Panc1 (cell line): ENCODE data around the gene SLC35E3. TPM values are rescaled to one million over a fixed set of nuclear protein-coding genes. Genes with fewer than 3 reads are reported as not detected.

Experiments
- ATAC-seq: fragments of 200-7000 bp; cut with Tn5 transposase; 2 replicates; pipeline ENCODE4 v1.9.1; 2020; ENCODE audit warnings: mild to moderate bottlenecking, moderate library complexity
- BruUV-seq: library from RNA; stranded (reverse); fragments of 400-500 nt; replicated peaks from 2 replicates; lab custom pipeline; 2021; lab: Mats Ljungman, UMichigan
- CTCF ChIA-PET: fragments of 300-600 bp; sonication (Branson Sonifier 250); formaldehyde crosslinking; loops from one replicate; lab custom pipeline; 2022; ENCODE audit warnings: antibody characterized with exemption; lab: Charles Lee
- POLR2A ChIA-PET: fragments of 300-600 bp; sonication (Branson Sonifier 250); formaldehyde crosslinking; loops from one replicate; lab custom pipeline; 2022; ENCODE audit warnings: antibody characterized with exemption; lab: Charles Lee
- DNase-seq: peaks from one replicate; pipeline ENCODE4 v3.0.0-alpha.2; 2010; ENCODE audit warnings: low read depth, low spot score
- H3K27ac ChIP-seq: 2 replicates; pipeline ENCODE4 v1.5.1; 2011; ENCODE audit warnings: mild to moderate bottlenecking, low read length, inconsistent platforms
- H3K27me3 ChIP-seq: fragments of 200-500 bp; sonication (Bioruptor generic); 2 replicates; pipeline ENCODE4 v1.6.0; 2014; ENCODE audit warnings: low read length, inconsistent platforms; ENCODE audit not compliant: control insufficient read depth, insufficient read depth
- H3K36me3 ChIP-seq: fragments of 200-500 bp; sonication (Bioruptor generic); 2 replicates; pipeline ENCODE4 v1.5.1; 2014; ENCODE audit warnings: inconsistent platforms, mild to moderate bottlenecking, low read length, moderate library complexity; ENCODE audit not compliant: control insufficient read depth, insufficient read depth
- H3K4me1 ChIP-seq: 2 replicates; pipeline ENCODE4 v1.5.1; 2011; ENCODE audit warnings: inconsistent platforms, mild to moderate bottlenecking, low read length, moderate library complexity; ENCODE audit not compliant: control insufficient read depth, insufficient read depth
- H3K4me3 ChIP-seq, 2 experiments: 2 replicates each; pipeline ENCODE4 v1.5.1; 2011 to 2012; ENCODE audit warnings: low read depth in 2 of 2, low read length in 2 of 2, mild to moderate bottlenecking in 2 of 2, inconsistent platforms in 1 of 2, moderate library complexity in 1 of 2
- H3K9me3 ChIP-seq: fragments of 200-500 bp; sonication (Bioruptor generic); 2 replicates; pipeline ENCODE4 v1.5.1; 2014; ENCODE audit warnings: low read depth, mild to moderate bottlenecking, inconsistent platforms, low read length, moderate library complexity; ENCODE audit not compliant: control insufficient read depth, insufficient read depth
- POLR2AphosphoS5 ChIP-seq: IDR thresholded peaks from 2 replicates; pipeline ENCODE4 v1.6.1; 2012; ENCODE audit warnings: mild to moderate bottlenecking, low read depth, low read length, moderate library complexity
- SIN3A ChIP-seq: IDR thresholded peaks from 2 replicates; pipeline ENCODE4 v1.6.1; 2012; ENCODE audit warnings: low read depth, mild to moderate bottlenecking, low read length, moderate library complexity, borderline replicate concordance; ENCODE audit not compliant: insufficient read depth
- TCF7L2 ChIP-seq: IDR thresholded peaks from 2 replicates; pipeline ENCODE4 v1.6.1; 2011; ENCODE audit warnings: mild to moderate bottlenecking, low read depth, low read length, inconsistent platforms
- in situ Hi-C: cut with HindIII; loops from 2 replicates; pipeline ENCODE4 v1.10.0; 2016; ENCODE audit warnings: low sequenced_read_pairs, low pct_unique_long_range_greater_than_20kb
- intact Hi-C: fragments of 100-400 bp; cut with micrococcal nuclease; formaldehyde crosslinking; loops from one replicate; pipeline ENCODE4 v1.10.0; 2022; ENCODE audit not compliant: unreplicated experiment
- total RNA-seq: library from RNA; stranded (reverse); gene quantifications from one replicate; pipeline ENCODE4 v1.2.1, GENCODE V29; 2021; ENCODE audit not compliant: unreplicated experiment
- TF ChIP-seq, protein P1 (sequence below): fragments of 450-650 bp; IDR thresholded peaks from 2 replicates; pipeline ENCODE4 v1.5.1; 2017; ENCODE audit warnings: mild to moderate bottlenecking
- TF ChIP-seq, protein P2 (sequence below), 2 experiments: IDR thresholded peaks; 2 replicates each; pipeline ENCODE4 v1.6.1; 2011 to 2012; ENCODE audit warnings: low read depth in 2 of 2, control low read depth in 1 of 2, low read length in 1 of 2, mild to moderate bottlenecking in 1 of 2, moderate library complexity in 1 of 2; ENCODE audit not compliant: insufficient read depth in 1 of 2

The SLC35E3 gene
- total RNA-seq, 1 experiment from 2014 or later = 15.9 TPM

DNA sequence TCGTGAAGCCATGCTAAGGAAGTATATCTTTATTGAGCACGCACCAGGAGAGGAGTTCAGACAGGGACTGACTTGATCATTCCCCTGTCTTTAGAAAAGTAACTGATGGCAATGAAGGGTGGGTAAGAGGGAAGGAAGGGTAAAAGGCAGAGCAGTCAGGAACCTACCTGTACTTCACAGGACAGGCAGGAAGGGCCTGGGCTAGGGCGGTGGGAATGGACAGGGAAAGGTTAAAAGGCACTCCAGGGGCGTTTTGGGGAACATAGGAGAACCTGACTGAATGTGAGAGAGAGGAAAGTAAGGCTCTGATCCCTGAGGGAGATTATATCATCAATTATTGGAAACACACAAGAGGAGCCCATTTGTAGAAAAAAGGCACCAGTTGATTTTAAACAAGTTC lies 3.9 kb downstream of the SLC35E3 start:
- ATAC-seq (no peak), DNase-seq (no peak)
- no TSS peak for BruUV-seq
- H3K36me3 ChIP-seq = peaks cover 3% of the 10 kb centered on the region; the same call in 1 of the 2 replicates
- peaks cover 8% of the 10 kb centered on the region; the same call in 1 of the 2 replicates for H3K4me1 ChIP-seq
- no peaks in the 10 kb centered on the region for H3K27me3 ChIP-seq
- H3K27ac ChIP-seq = no peak overlapping the region
- TF ChIP-seq TCF7L2 (no peak), SIN3A (no peak)
- no peaks in the 10 kb centered on the region for H3K9me3 ChIP-seq
- POLR2A ChIA-PET = no interaction called here
- intact Hi-C loops = no loop called here
- CTCF ChIA-PET = no interaction called here
- in situ Hi-C loops = no loop called here
- H3K4me3 ChIP-seq = no peak overlapping the region

DNA sequence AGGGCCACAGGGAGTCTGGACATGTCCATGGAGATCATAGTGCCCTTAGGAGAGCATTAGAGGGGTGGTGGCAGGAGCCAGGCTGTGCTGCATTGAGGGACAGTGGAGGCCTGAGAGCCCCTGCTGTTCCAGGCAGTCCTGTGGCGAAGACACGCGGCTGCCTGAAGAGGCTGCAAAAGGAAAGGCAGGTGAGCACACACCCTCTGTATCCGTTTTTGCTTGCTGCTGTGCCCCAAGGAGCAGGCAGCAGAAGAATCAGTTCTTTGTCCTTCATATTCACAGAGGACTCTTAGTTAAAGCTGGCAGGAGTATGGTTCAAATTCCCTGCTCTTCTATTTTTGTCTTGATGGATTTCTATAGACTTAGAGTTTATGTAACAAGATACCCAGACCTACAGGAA lies 4.5 kb downstream of the SLC35E3 start:
- no peak for TF ChIP-seq SIN3A
- TF ChIP-seq TCF7L2 = no peak
- no peak for TF ChIP-seq POLR2AphosphoS5
- TF ChIP-seq, protein P1, sequence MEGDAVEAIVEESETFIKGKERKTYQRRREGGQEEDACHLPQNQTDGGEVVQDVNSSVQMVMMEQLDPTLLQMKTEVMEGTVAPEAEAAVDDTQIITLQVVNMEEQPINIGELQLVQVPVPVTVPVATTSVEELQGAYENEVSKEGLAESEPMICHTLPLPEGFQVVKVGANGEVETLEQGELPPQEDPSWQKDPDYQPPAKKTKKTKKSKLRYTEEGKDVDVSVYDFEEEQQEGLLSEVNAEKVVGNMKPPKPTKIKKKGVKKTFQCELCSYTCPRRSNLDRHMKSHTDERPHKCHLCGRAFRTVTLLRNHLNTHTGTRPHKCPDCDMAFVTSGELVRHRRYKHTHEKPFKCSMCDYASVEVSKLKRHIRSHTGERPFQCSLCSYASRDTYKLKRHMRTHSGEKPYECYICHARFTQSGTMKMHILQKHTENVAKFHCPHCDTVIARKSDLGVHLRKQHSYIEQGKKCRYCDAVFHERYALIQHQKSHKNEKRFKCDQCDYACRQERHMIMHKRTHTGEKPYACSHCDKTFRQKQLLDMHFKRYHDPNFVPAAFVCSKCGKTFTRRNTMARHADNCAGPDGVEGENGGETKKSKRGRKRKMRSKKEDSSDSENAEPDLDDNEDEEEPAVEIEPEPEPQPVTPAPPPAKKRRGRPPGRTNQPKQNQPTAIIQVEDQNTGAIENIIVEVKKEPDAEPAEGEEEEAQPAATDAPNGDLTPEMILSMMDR = no peak
- TF ChIP-seq, protein P2, sequence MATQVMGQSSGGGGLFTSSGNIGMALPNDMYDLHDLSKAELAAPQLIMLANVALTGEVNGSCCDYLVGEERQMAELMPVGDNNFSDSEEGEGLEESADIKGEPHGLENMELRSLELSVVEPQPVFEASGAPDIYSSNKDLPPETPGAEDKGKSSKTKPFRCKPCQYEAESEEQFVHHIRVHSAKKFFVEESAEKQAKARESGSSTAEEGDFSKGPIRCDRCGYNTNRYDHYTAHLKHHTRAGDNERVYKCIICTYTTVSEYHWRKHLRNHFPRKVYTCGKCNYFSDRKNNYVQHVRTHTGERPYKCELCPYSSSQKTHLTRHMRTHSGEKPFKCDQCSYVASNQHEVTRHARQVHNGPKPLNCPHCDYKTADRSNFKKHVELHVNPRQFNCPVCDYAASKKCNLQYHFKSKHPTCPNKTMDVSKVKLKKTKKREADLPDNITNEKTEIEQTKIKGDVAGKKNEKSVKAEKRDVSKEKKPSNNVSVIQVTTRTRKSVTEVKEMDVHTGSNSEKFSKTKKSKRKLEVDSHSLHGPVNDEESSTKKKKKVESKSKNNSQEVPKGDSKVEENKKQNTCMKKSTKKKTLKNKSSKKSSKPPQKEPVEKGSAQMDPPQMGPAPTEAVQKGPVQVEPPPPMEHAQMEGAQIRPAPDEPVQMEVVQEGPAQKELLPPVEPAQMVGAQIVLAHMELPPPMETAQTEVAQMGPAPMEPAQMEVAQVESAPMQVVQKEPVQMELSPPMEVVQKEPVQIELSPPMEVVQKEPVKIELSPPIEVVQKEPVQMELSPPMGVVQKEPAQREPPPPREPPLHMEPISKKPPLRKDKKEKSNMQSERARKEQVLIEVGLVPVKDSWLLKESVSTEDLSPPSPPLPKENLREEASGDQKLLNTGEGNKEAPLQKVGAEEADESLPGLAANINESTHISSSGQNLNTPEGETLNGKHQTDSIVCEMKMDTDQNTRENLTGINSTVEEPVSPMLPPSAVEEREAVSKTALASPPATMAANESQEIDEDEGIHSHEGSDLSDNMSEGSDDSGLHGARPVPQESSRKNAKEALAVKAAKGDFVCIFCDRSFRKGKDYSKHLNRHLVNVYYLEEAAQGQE (IDR thresholded peaks at IDR 0.05; ENCODE audit: insufficient read depth in 1 of 2, low read depth in 2 of 2, low read length in 1 of 2) = no peak
- ChIA-PET CTCF (no interaction called here), POLR2A (no interaction called here)
- intact Hi-C loops = no loop called here
- Histone ChIP-seq H3K36me3 (peaks cover 3% of the 10 kb centered on the region; the same call in 1 of the 2 replicates), H3K27me3 (no peaks in the 10 kb centered on the region), H3K4me3 (no peak overlapping the region), H3K4me1 (peaks cover 3% of the 10 kb centered on the region; the same call in 1 of the 2 replicates), H3K9me3 (no peaks in the 10 kb centered on the region), H3K27ac (no peak overlapping the region)
- in situ Hi-C loops = no loop called here
- ATAC-seq (no peak), DNase-seq (no peak)
- BruUV-seq = no TSS peak

DNA sequence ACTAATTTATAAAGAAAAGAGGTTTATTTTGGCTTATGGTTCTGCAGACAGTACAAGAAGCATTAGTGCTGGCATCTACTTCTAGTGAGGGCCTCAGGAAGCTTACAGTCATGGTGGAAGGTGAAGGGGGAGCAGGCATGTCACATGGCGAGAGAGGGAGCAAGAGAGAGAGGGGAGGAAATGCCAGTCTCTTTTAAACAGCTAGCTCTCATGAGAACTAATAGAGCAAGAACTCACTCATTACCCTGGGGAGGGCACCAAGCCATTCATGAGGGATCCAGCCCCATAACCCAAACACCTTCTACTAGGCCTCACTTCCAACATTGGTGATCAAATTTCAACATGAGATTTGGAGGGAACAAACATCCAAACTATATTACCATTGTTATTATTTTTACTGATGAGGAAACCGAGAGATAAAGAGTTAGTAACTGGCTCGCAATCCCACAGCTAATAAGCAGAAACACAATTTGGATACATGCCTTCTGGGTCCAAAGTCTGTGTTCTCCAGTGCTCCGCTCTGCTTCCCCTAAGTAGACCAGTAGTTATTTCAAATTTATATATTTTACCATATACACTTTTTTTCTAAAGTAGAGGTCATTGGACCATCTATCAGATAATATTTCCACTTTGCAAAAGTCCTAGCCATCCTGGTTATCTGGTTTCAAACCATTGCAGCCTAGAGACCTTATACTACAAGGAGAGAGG lies 9.7 kb downstream of the SLC35E3 start:
- H3K4me1 ChIP-seq = no peaks in the 10 kb centered on the region
- no peak overlapping the region for H3K27ac ChIP-seq
- in situ Hi-C loops (no loop called here), intact Hi-C loops (no loop called here)
- ChIA-PET POLR2A (no interaction called here), CTCF (no interaction called here)
- no TSS peak for BruUV-seq
- TF ChIP-seq, protein P1 = no peak
- TF ChIP-seq POLR2AphosphoS5 (no peak), SIN3A (no peak), TCF7L2 (no peak)
- TF ChIP-seq, protein P2 (IDR thresholded peaks at IDR 0.05; ENCODE audit: insufficient read depth in 1 of 2, low read depth in 2 of 2, low read length in 1 of 2) = no peak
- H3K4me3 ChIP-seq = no peak overlapping the region
- H3K36me3 ChIP-seq = peaks cover 5% of the 10 kb centered on the region; the same call in 1 of the 2 replicates
- ATAC-seq = no peak
- no peak for DNase-seq
- H3K9me3 ChIP-seq = no peaks in the 10 kb centered on the region
- no peaks in the 10 kb centered on the region for H3K27me3 ChIP-seq
